Prostate gland (tissue), 2 donors: Measurements from ENCODE around the gene PRICKLE2. TPM values are rescaled to one million over a fixed set of nuclear protein-coding genes. Genes with fewer than 3 reads are reported as not detected.

Source experiments
- DNase-seq: peaks from one replicate; pipeline ENCODE4 v3.0.0-alpha.2; 2019; ENCODE audit warnings: low spot score
- H3K27ac ChIP-seq, 2 donors: fragments of 200-600 bp; sonication (generic); 2 replicates each; pipeline ENCODE4 v1.5.1; 2017 to 2019
- H3K27me3 ChIP-seq: fragments of 200-600 bp; sonication (generic); replicated peaks from 2 replicates; pipeline ENCODE4 v1.5.1; 2019; ENCODE audit not compliant: insufficient read depth
- H3K36me3 ChIP-seq, 2 donors: fragments of 200-600 bp; sonication (generic); 1 replicate in 1 of 2; 2 replicates in 1 of 2; pipeline versions ENCODE4 v1.5.1 to v1.8.1; 2017 to 2019
- H3K4me1 ChIP-seq: fragments of 200-600 bp; sonication (generic); replicated peaks from 2 replicates; pipeline ENCODE4 v1.5.1; 2019
- H3K4me3 ChIP-seq, 2 donors: fragments of 200-600 bp; sonication (generic); 2 replicates each; pipeline ENCODE4 v1.5.1; 2017 to 2019
- H3K9me3 ChIP-seq: fragments of 200-600 bp; sonication (generic); 2 replicates; pipeline ENCODE4 v1.5.1; 2017
- CTCF ChIP-seq, 4 experiments: fragments of 200-600 bp in 2 of 4; fragments of 450-650 bp in 2 of 4; sonication (generic) in 2 of 4; IDR thresholded peaks; 1 replicate in 3 of 4; 2 replicates in 1 of 4; pipeline ENCODE4 v1.5.1; 2016 to 2019; ENCODE audit warnings: antibody characterized with exemption in 4 of 4, mild to moderate bottlenecking in 2 of 4, moderate library complexity in 2 of 4
- POLR2A ChIP-seq: fragments of 450-650 bp; IDR thresholded peaks from one replicate; pipeline ENCODE4 v1.6.1; 2016; ENCODE audit warnings: antibody characterized with exemption, mild to moderate bottlenecking
- POLR2AphosphoS5 ChIP-seq: sonication (generic); formaldehyde crosslinking; IDR thresholded peaks from one replicate; pipeline ENCODE4 v1.6.1; 2017; ENCODE audit warnings: antibody characterized with exemption
- WGBS: methylation state at CpG from one replicate; pipeline ENCODE4 v1.1.5; 2018; 5-methylcytosine and 5-hydroxymethylcytosine counted together
- intact Hi-C: fragments of 100-400 bp; cut with DNase I; formaldehyde crosslinking; loops from one replicate; pipeline ENCODE4 v1.14.2; 2022
- total RNA-seq, 2 donors: library from RNA; depleted of rRNA; stranded (reverse); fragments of >200 nt; gene quantifications; one replicate each; pipeline ENCODE4 v1.1.0, GENCODE V29; 2016

PRICKLE2 gene
- total RNA-seq, 2 donors from 2014 or later, result 11.9 to 21.0 TPM

GRCh38 chr3:64266983-64267382, 41.7 kb upstream of the PRICKLE2 start:
- Histone ChIP-seq H3K36me3 (no peaks in the 10 kb centered on the region), H3K4me3 (peak overlapping the region; percentile 52 to 55), H3K4me1 (peaks cover 4% of the 10 kb centered on the region), H3K27ac (peak overlapping the region; percentile 74 to 77), H3K9me3 (no peaks in the 10 kb centered on the region), H3K27me3 (no peaks in the 10 kb centered on the region)
- intact Hi-C loops, result loop anchor here (2.0 to 5.0 kb wide), 6 partner anchors 45 to 235 kb away; no protein-coding TSS in a partner anchor
- no peak for DNase-seq
- 25% methylated on average over 2 of the region's 2 CpGs for WGBS
- TF ChIP-seq POLR2A (no peak), CTCF (IDR thresholded peaks at IDR 0.05) (no peak)

- Histone ChIP-seq H3K9me3 (no peaks in the 10 kb centered on the region), H3K4me1 (peaks cover 4% of the 10 kb centered on the region), H3K36me3 (no peaks in the 10 kb centered on the region), H3K27me3 (no peaks in the 10 kb centered on the region), H3K27ac (peak overlapping the region; percentile 74 to 77), H3K4me3 (peak overlapping the region in 1 of 2 donors; percentile 55)
- intact Hi-C loops, result loop anchor here (2.0 to 5.0 kb wide), 6 partner anchors 44 to 234 kb away; no protein-coding TSS in a partner anchor
- WGBS, result 5% methylated on average over 7 of the region's 7 CpGs
- TF ChIP-seq POLR2AphosphoS5 (peak; percentile 42), CTCF (IDR thresholded peaks at IDR 0.05) (no peak)
- peak; percentile 26 for DNase-seq
Measured at GRCh38 chr3:64266065-64266931, 41.0 kb upstream of the PRICKLE2 start.

GRCh38 chr3:64265646-64266045, 40.4 kb upstream of the PRICKLE2 start:
- WGBS, result 40% methylated on average over 3 of the region's 3 CpGs
- TF ChIP-seq POLR2AphosphoS5 (no peak), CTCF (IDR thresholded peaks at IDR 0.05) (no peak), POLR2A (no peak)
- H3K4me1 ChIP-seq, result peaks cover 4% of the 10 kb centered on the region
- H3K27me3 ChIP-seq, result no peaks in the 10 kb centered on the region
- H3K36me3 ChIP-seq, result no peaks in the 10 kb centered on the region
- H3K9me3 ChIP-seq, result no peaks in the 10 kb centered on the region
- H3K27ac ChIP-seq, result peak overlapping the region; percentile 74 to 77
- H3K4me3 ChIP-seq, result peak overlapping the region in 1 of 2 donors; percentile 5
- intact Hi-C loops, result loop anchor here (2.0 to 5.0 kb wide), 6 partner anchors 43 to 233 kb away; no protein-coding TSS in a partner anchor
- DNase-seq, result no peak

- H3K4me1 ChIP-seq, result peaks cover 4% of the 10 kb centered on the region
- no peak for TF ChIP-seq POLR2AphosphoS5
- no peak for TF ChIP-seq POLR2A
- no peak for TF ChIP-seq CTCF (IDR thresholded peaks at IDR 0.05)
- no peak overlapping the region for H3K4me3 ChIP-seq
- 39% methylated on average over 4 of the region's 4 CpGs for WGBS
- no peaks in the 10 kb centered on the region for H3K27me3 ChIP-seq
- peak overlapping the region in 1 of 2 donors; percentile 77 for H3K27ac ChIP-seq
- no peaks in the 10 kb centered on the region for H3K9me3 ChIP-seq
- H3K36me3 ChIP-seq, result no peaks in the 10 kb centered on the region
- no peak for DNase-seq
- intact Hi-C loops, result loop anchor here (5.0 kb wide), 5 partner anchors 42 to 232 kb away; no protein-coding TSS in a partner anchor
Measured at GRCh38 chr3:64264501-64265109, 39.3 kb upstream of the PRICKLE2 start.
